ENCODE measurements around the gene CDKN2B-AS1. TPM values are rescaled to one million over a fixed set of nuclear protein-coding genes. Genes with fewer than 3 reads are reported as not detected.

CDKN2B-AS1 gene
- total RNA-seq, 6 donors from 2014 or later, result 1.3 to 3.0 (median 1.7) TPM; not detected in 1

- ATAC-seq (ENCODE audit: low FRiP score in 2 of 2), result no peak
- Histone ChIP-seq H3K27me3 (peaks cover 0 to 23% (median 6%) of the 10 kb centered on the region in 4 donors), H3K4me1 (peaks cover 0 to 7% (median 0%) of the 10 kb centered on the region in 4 donors), H3K4me3 (no peak overlapping the region), H3K36me3 (no peaks in the 10 kb centered on the region), H3K27ac (no peak overlapping the region), H3K9me3 (no peaks in the 10 kb centered on the region)
- TF ChIP-seq EP300 (IDR thresholded peaks at IDR 0.05) (no peak), POLR2A (IDR thresholded peaks at IDR 0.05) (no peak), POLR2AphosphoS5 (IDR thresholded peaks at IDR 0.05) (no peak)
- TF ChIP-seq, protein P1, sequence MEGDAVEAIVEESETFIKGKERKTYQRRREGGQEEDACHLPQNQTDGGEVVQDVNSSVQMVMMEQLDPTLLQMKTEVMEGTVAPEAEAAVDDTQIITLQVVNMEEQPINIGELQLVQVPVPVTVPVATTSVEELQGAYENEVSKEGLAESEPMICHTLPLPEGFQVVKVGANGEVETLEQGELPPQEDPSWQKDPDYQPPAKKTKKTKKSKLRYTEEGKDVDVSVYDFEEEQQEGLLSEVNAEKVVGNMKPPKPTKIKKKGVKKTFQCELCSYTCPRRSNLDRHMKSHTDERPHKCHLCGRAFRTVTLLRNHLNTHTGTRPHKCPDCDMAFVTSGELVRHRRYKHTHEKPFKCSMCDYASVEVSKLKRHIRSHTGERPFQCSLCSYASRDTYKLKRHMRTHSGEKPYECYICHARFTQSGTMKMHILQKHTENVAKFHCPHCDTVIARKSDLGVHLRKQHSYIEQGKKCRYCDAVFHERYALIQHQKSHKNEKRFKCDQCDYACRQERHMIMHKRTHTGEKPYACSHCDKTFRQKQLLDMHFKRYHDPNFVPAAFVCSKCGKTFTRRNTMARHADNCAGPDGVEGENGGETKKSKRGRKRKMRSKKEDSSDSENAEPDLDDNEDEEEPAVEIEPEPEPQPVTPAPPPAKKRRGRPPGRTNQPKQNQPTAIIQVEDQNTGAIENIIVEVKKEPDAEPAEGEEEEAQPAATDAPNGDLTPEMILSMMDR (IDR thresholded peaks at IDR 0.05), result no peak
- 36 to 38% methylated on average over 9 of the region's 9 CpGs for WGBS, 2 donors
- no peak for DNase-seq
These were observed 6.3 kb upstream of the CDKN2B-AS1 start for GRCh38 chr9:21988056-21988990.

DNA sequence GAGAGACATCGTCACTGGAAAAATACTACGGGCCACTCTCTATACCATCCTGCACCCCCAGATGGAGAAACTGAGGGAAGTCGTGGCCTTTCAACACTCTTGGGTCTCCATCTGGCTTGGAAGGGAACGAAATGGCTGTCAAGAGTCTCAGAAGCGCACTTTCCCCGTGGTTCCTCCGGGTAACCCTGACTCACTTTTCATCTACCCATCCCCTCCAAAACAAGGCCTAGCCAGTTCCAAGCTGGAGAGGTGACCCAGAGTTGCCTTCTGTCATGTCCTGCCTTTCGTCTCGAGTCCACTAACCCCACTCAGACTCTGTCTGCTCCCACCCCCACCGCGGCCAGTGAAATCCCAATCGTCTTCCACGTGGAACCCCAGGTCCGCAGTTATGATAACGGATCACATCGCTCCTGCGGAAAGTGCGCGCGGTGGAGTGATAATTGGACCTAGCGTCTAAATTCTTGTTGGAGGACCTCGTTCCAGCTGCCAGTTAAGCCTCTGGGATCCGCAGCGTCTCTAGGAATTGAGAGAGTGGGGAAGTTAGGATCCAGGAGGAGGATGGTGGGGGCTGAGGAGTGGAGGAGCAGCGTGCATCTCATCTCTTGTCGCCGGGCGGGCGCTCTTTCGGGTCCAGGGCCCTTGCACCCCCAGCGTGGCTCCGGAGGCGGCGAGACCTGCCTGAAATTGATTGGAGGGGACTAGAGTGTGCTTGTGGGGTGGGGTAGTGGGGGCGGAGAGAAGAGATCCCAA is 5.0 kb upstream of the CDKN2B-AS1 start:
- 19 to 31% methylated on average over 29 to 35 of the region's 35 CpGs for WGBS, 2 donors

GRCh38 chr9:21991072-21991959 is 3.3 kb upstream of the CDKN2B-AS1 start:
- H3K9me3 ChIP-seq, result no peaks in the 10 kb centered on the region
- TF ChIP-seq POLR2A (IDR thresholded peaks at IDR 0.05) (no peak), POLR2AphosphoS5 (IDR thresholded peaks at IDR 0.05) (no peak), EP300 (IDR thresholded peaks at IDR 0.05) (no peak)
- TF ChIP-seq, protein P1 (IDR thresholded peaks at IDR 0.05), result no peak
- DNase-seq (no peak), ATAC-seq (ENCODE audit: low FRiP score in 2 of 2) (no peak)
- no peak overlapping the region for H3K4me3 ChIP-seq
- WGBS, 2 donors, result 78% methylated on average over 5 of the region's 5 CpGs
- H3K4me1 ChIP-seq, result peaks cover 11 to 25% (median 12%) of the 10 kb centered on the region in 4 donors
- no peak overlapping the region for H3K27ac ChIP-seq
- H3K27me3 ChIP-seq, result peaks cover 0 to 16% (median 7%) of the 10 kb centered on the region in 4 donors
- H3K36me3 ChIP-seq, result no peaks in the 10 kb centered on the region

More for the DNA sequence above, 5.0 kb upstream of the CDKN2B-AS1 start:
- Histone ChIP-seq H3K4me1 (peaks cover 4 to 17% (median 7%) of the 10 kb centered on the region in 4 donors), H3K27me3 (peaks cover 0 to 25% (median 9%) of the 10 kb centered on the region in 4 donors), H3K36me3 (no peaks in the 10 kb centered on the region), H3K9me3 (no peaks in the 10 kb centered on the region), H3K4me3 (no peak overlapping the region), H3K27ac (no peak overlapping the region)
- TF ChIP-seq POLR2AphosphoS5 (IDR thresholded peaks at IDR 0.05) (no peak), POLR2A (IDR thresholded peaks at IDR 0.05) (no peak), EP300 (IDR thresholded peaks at IDR 0.05) (no peak)
- TF ChIP-seq, protein P1 (IDR thresholded peaks at IDR 0.05), result no peak
- DNase-seq (peak in 1 of 2 donors; percentile 50), ATAC-seq (ENCODE audit: low FRiP score in 2 of 2) (no peak)

DNA sequence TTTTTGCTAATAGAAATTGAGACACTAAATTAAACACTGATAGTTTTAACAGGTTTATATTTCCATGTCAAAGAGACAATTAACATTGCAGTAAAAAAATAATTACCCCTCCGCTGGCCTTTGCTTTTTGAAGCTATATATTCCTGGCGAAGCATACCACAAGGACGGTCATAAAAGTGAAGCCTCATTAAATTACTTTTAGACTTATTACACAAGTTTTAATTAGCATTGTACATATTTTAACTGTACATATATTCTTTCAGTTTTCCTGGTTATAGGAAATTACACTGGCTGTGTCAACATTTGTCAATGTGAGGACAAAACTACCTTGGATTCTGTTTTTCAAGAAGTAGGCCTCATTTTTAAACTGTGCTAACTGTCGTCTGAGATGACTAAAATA is 1.6 kb upstream of the CDKN2B-AS1 start:
- no peaks in the 10 kb centered on the region for H3K9me3 ChIP-seq
- 90 to 94% methylated on average over 4 of the region's 4 CpGs for whole genome bisulfite sequencing, 2 donors
- no peak overlapping the region for H3K27ac ChIP-seq
- DNase-seq (no peak), ATAC-seq (ENCODE audit: low FRiP score in 2 of 2) (no peak)
- peaks cover 11 to 21% (median 12%) of the 10 kb centered on the region in 4 donors for H3K4me1 ChIP-seq
- H3K27me3 ChIP-seq, result peaks cover 0 to 16% (median 7%) of the 10 kb centered on the region in 4 donors
- H3K36me3 ChIP-seq, result no peaks in the 10 kb centered on the region
- no peak overlapping the region for H3K4me3 ChIP-seq
- TF ChIP-seq POLR2A (IDR thresholded peaks at IDR 0.05) (no peak), POLR2AphosphoS5 (IDR thresholded peaks at IDR 0.05) (no peak), EP300 (IDR thresholded peaks at IDR 0.05) (no peak)
- TF ChIP-seq, protein P1 (IDR thresholded peaks at IDR 0.05), result no peak
